Gastrocnemius medialis (tissue), 4 donors: ENCODE measurements around the gene CRACDL. TPM values are rescaled to one million over a fixed set of nuclear protein-coding genes. Genes with fewer than 3 reads are reported as not detected.

Source experiments
- ATAC-seq, 2 donors: fragments of 150-250 bp; one replicate each; pipeline ENCODE4 v1.9.1; 2016
- DNase-seq, 2 donors: peaks; one replicate each; pipeline ENCODE4 v3.0.0-alpha.2; 2019
- H3K27ac ChIP-seq, 4 donors: fragments of 200-600 bp; sonication (generic); 1 replicate in 1 of 4; 2 replicates in 3 of 4; pipeline ENCODE4 v1.5.1; 2016 to 2018; ENCODE audit warnings: mild to moderate bottlenecking in 2 of 4, moderate library complexity in 1 of 4
- H3K27me3 ChIP-seq, 3 donors: fragments of 200-600 bp; sonication (generic) in 2 of 3; 1 replicate in 1 of 3; 2 replicates in 2 of 3; pipeline versions ENCODE4 v1.5.1 to v1.6.0; 2016 to 2019; ENCODE audit warnings: mild to moderate bottlenecking in 1 of 3, moderate library complexity in 1 of 3
- H3K36me3 ChIP-seq, 2 donors: fragments of 200-600 bp; sonication (generic) in 1 of 2; one replicate each; pipeline ENCODE4 v1.5.1; 2017 to 2018
- H3K4me1 ChIP-seq, 2 donors: fragments of 200-600 bp; sonication (generic) in 1 of 2; one replicate each; pipeline ENCODE4 v1.5.1; 2016 to 2017; ENCODE audit warnings: mild to moderate bottlenecking in 2 of 2
- H3K4me3 ChIP-seq, 4 donors: fragments of 200-600 bp; sonication (generic) in 3 of 4; 1 replicate in 1 of 4; 2 replicates in 3 of 4; pipeline ENCODE4 v1.5.1; 2016 to 2019; ENCODE audit warnings: mild to moderate bottlenecking in 2 of 4
- H3K9me3 ChIP-seq, 3 donors: fragments of 200-600 bp; sonication (generic) in 2 of 3; 1 replicate in 1 of 3; 2 replicates in 2 of 3; pipeline ENCODE4 v1.5.1; 2016 to 2019
- POLR2A ChIP-seq, 2 donors: fragments of 450-650 bp; IDR thresholded peaks; one replicate each; pipeline ENCODE4 v1.6.1; 2017; ENCODE audit warnings: antibody characterized with exemption in 2 of 2, mild to moderate bottlenecking in 2 of 2, moderate library complexity in 2 of 2
- in situ Hi-C, 4 donors: fragments of 200-750 bp; cut with MboI; loops; one replicate each; pipeline versions ENCODE4 v1.15.0 to v1.8.0; 2017; ENCODE audit warnings: low sequenced_read_pairs in 4 of 4
- intact Hi-C: fragments of 100-400 bp; cut with DNase I; formaldehyde crosslinking; loops from one replicate; pipeline ENCODE4 v1.15.1; 2023; ENCODE audit warnings: low total_unique reads
- total RNA-seq, 4 donors: library from RNA; depleted of rRNA; stranded (reverse); fragments of >200 nt; gene quantifications; one replicate each; pipeline versions ENCODE4 v1.1.0 to v1.2.3, GENCODE V29; 2016
- TF ChIP-seq, protein P1 (sequence below), 5 experiments: fragments of 450-650 bp in 3 of 5; fragments of 200-600 bp in 2 of 5; sonication (generic) in 2 of 5; IDR thresholded peaks in 4 of 5; conservative IDR thresholded peaks in 1 of 5; 1 replicate in 4 of 5; 2 replicates in 1 of 5; pipeline ENCODE4 v1.5.1; 2016 to 2019; ENCODE audit warnings: antibody characterized with exemption in 5 of 5, mild to moderate bottlenecking in 3 of 5, moderate library complexity in 3 of 5

Gene CRACDL
- total RNA-seq, 4 donors from 2014 or later = 0.71 to 18.2 (median 2.9) TPM

DNA sequence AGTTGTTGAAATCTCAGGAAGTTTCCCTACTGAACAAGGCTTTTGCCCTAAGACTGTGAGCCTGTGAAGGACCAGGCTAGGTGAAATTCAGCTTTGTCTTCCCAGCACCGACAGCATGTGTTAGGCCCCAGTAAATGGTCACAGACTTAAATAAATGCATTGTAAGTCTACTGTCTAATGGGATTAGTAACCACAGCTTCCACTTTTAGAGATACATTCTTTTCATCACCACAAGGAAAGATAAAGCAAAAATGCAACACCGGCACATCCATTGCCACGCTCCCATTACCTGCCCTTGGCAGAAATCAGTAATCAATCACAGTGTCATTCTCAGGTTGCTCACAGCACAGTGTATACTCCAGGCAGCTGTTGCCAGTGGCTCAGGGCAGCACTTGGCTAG is 59.3 kb downstream of the CRACDL start:
- in situ Hi-C loops = no loop called here
- no peaks in the 10 kb centered on the region for H3K9me3 ChIP-seq
- DNase-seq = no peak
- H3K36me3 ChIP-seq = no peaks in the 10 kb centered on the region
- H3K27me3 ChIP-seq = no peaks in the 10 kb centered on the region
- no peaks in the 10 kb centered on the region for H3K4me1 ChIP-seq
- H3K4me3 ChIP-seq = no peak overlapping the region
- intact Hi-C loops = no loop called here
- ATAC-seq = no peak
- no peak overlapping the region for H3K27ac ChIP-seq
- no peak for TF ChIP-seq POLR2A (IDR thresholded peaks at IDR 0.05)
- TF ChIP-seq, protein P1, sequence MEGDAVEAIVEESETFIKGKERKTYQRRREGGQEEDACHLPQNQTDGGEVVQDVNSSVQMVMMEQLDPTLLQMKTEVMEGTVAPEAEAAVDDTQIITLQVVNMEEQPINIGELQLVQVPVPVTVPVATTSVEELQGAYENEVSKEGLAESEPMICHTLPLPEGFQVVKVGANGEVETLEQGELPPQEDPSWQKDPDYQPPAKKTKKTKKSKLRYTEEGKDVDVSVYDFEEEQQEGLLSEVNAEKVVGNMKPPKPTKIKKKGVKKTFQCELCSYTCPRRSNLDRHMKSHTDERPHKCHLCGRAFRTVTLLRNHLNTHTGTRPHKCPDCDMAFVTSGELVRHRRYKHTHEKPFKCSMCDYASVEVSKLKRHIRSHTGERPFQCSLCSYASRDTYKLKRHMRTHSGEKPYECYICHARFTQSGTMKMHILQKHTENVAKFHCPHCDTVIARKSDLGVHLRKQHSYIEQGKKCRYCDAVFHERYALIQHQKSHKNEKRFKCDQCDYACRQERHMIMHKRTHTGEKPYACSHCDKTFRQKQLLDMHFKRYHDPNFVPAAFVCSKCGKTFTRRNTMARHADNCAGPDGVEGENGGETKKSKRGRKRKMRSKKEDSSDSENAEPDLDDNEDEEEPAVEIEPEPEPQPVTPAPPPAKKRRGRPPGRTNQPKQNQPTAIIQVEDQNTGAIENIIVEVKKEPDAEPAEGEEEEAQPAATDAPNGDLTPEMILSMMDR (IDR thresholded peaks at IDR 0.05 in 4 of 5, conservative IDR thresholded peaks at IDR 0.05 in 1 of 5) = no peak

DNA sequence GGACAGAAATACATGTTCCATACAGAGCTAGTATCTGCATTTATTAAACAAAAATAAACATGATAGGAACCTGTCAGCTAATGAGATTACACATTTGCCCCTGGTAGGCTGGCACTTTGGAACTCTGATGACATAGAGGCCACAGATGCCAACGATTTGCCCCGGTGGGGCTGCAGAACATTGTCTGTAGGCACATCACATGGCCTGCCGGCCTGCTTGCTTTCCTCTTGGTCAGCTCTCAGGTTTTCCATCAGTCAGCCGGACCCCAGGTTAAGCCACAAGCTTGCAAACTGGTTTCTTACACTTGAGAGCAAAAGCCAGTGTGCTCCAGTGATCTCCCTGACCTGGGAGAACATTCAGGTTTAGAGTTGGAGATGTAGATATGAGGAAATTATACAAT is 60.3 kb downstream of the CRACDL start:
- no peak for ATAC-seq
- no peak overlapping the region for H3K4me3 ChIP-seq
- H3K27me3 ChIP-seq = no peaks in the 10 kb centered on the region
- no peak for DNase-seq
- TF ChIP-seq POLR2A (IDR thresholded peaks at IDR 0.05) = no peak
- TF ChIP-seq, protein P1 (IDR thresholded peaks at IDR 0.05 in 4 of 5, conservative IDR thresholded peaks at IDR 0.05 in 1 of 5) = no peak
- intact Hi-C loops (no loop called here), in situ Hi-C loops (no loop called here)
- no peaks in the 10 kb centered on the region for H3K9me3 ChIP-seq
- peaks cover 0 to under 1% of the 10 kb centered on the region in 2 donors for H3K4me1 ChIP-seq
- H3K27ac ChIP-seq = no peak overlapping the region
- no peaks in the 10 kb centered on the region for H3K36me3 ChIP-seq

DNA sequence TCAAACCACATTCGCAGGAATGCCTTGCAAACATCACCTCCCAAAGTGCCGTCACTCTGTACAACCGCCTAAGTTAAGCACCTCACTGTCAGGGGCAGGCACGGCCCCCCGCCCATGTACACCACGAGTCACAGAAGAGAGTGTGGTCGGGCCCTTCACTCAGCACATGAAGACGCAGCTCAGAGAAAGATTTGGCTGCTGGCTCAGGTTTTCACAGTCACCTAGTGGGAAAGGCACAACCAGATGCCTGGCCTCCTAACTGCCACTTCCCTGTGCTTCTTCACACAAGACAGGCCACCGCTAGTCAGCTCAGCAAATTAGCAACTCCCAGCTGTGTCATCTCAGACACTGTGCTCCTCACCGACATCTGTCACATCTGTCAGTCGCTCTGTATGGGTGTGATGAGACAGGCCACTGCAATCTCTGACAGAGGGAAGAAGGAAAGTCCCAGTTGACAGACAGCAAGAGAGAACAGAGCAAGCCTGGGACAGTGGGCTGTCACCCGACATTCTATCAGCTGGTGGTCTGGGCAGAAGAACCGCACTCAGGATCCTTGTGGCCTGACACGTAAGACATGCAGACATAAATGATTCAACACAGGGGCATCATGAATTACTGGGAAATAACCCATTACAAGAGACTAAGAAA is 60.8 kb downstream of the CRACDL start:
- TF ChIP-seq, protein P1 (IDR thresholded peaks at IDR 0.05 in 4 of 5, conservative IDR thresholded peaks at IDR 0.05 in 1 of 5) = no peak
- no peak for TF ChIP-seq POLR2A (IDR thresholded peaks at IDR 0.05)
- Histone ChIP-seq H3K27ac (no peak overlapping the region), H3K36me3 (no peaks in the 10 kb centered on the region), H3K4me1 (peaks cover 5 to 6% of the 10 kb centered on the region in 2 donors), H3K9me3 (no peaks in the 10 kb centered on the region), H3K27me3 (no peaks in the 10 kb centered on the region), H3K4me3 (no peak overlapping the region)
- in situ Hi-C loops = no loop called here
- ATAC-seq = no peak
- intact Hi-C loops = no loop called here
- DNase-seq = no peak

DNA sequence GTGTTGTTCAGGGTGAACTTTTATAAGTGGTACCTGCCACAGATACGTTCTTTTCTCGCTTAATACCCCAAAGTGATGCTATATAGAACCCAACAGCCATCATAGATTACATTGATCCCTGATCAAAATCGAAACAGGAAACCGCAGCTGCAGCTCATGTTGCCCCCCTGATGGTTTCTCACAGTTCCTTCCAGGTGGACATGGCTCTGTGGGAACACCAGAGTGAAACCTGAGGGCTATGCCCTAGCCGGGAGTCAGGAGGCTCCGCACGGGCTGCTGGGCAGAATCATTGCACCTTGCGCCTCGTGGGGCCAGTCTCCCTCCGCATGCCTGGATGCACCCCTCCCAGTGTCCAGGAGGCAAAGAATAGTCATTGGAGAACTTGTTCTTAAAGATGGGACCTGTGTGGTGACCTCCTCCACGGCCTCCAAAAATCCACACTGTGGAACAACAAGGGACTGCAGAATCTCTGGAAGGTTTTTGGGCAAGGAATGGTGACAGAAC is 61.8 kb downstream of the CRACDL start:
- H3K9me3 ChIP-seq = no peaks in the 10 kb centered on the region
- no peaks in the 10 kb centered on the region for H3K27me3 ChIP-seq
- peaks cover 7 to 9% of the 10 kb centered on the region in 2 donors for H3K4me1 ChIP-seq
- no peaks in the 10 kb centered on the region for H3K36me3 ChIP-seq
- in situ Hi-C loops (no loop called here), intact Hi-C loops (no loop called here)
- no peak overlapping the region for H3K27ac ChIP-seq
- TF ChIP-seq, protein P1 (IDR thresholded peaks at IDR 0.05 in 4 of 5, conservative IDR thresholded peaks at IDR 0.05 in 1 of 5) = no peak
- no peak for TF ChIP-seq POLR2A (IDR thresholded peaks at IDR 0.05)
- DNase-seq (no peak), ATAC-seq (no peak)
- H3K4me3 ChIP-seq = no peak overlapping the region
